ENCODE results near the gene DLX4. TPM values are rescaled to one million over a fixed set of nuclear protein-coding genes. Genes with fewer than 3 reads are reported as not detected.

The DLX4 gene
- total and polyA plus RNA-seq, 2 of the 4 experiments (the other 2 are of a cell fraction), result not detected

DNA sequence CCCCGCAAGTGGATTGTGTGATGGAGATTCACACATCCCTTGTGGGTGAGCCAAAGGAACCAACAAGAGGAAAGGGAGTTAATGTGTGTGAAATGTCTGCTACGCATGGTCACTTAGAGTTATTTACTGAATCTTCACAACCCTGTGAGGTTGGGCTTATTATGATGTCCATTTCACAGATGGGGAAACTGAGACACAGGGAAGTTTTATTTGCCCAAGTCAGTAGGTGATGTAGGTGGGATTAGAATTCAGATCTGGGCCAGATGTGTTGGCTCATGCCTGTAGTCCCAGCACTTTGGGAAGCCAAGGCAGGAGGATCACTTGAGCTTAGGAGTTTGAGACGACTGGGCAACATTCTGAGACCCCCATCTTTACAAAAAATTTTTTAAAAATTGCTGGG is 11.6 kb upstream of the DLX4 start:
- TF ChIP-seq, protein P1, sequence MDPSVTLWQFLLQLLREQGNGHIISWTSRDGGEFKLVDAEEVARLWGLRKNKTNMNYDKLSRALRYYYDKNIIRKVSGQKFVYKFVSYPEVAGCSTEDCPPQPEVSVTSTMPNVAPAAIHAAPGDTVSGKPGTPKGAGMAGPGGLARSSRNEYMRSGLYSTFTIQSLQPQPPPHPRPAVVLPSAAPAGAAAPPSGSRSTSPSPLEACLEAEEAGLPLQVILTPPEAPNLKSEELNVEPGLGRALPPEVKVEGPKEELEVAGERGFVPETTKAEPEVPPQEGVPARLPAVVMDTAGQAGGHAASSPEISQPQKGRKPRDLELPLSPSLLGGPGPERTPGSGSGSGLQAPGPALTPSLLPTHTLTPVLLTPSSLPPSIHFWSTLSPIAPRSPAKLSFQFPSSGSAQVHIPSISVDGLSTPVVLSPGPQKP (IDR thresholded peaks at IDR 0.05; ENCODE audit: borderline replicate concordance, low read depth, low read length), result no peak
- TF ChIP-seq BHLHE40 (IDR thresholded peaks at IDR 0.05; ENCODE audit: low read depth, low read length), result no peak
- no peak overlapping the region for H3K4me3 ChIP-seq (ENCODE audit: insufficient read depth, low read depth, low read length)
- no peak for DNase-seq
- H3K27me3 ChIP-seq (ENCODE audit: control insufficient read depth, insufficient read depth, low read length), result peaks cover 52% of the 10 kb centered on the region
- dilution Hi-C loops (cut with HindIII; ENCODE audit: low sequenced_read_pairs, unreplicated experiment) (no loop called here), in situ Hi-C loops (cut with MboI; ENCODE audit: low sequenced_read_pairs) (no loop called here), intact Hi-C loops (cut with micrococcal nuclease) (no loop called here)
- H2AFZ ChIP-seq (replicated peaks; ENCODE audit: low read length, poor library complexity), result no peak overlapping the region
- H3K14ac ChIP-seq (replicated peaks; ENCODE audit: low read depth, low read length), result no peak overlapping the region
- H3K4me1 ChIP-seq (ENCODE audit: control insufficient read depth, insufficient read depth, low read length), result no peaks in the 10 kb centered on the region
- no peak overlapping the region for H2BK20ac ChIP-seq (ENCODE audit: low read depth, low read length)
- no peak for ATAC-seq (ENCODE audit: low read depth)
- H3K9me1 ChIP-seq (ENCODE audit: insufficient read depth, low read length), result 0 out of 2 replicates have a peak, but pooled peaks cover 6% of the 10 kb centered on the region
- WGBS, 2 experiments (ENCODE audit: extremely low coverage in 2 of 2, insufficient read length in 1 of 2), result 33% methylated on average over 1 of the region's 3 CpGs; no CpG with 5 or more reads in 1 of the 2 experiments
- no peak overlapping the region for H2AK9ac ChIP-seq (replicated peaks; ENCODE audit: low read depth, low read length, poor library complexity)
- peaks cover 4% of the 10 kb centered on the region for H4K20me1 ChIP-seq (ENCODE audit: insufficient read depth, low read length)
- no peaks in the 10 kb centered on the region for H3K36me3 ChIP-seq (ENCODE audit: control insufficient read depth, insufficient read depth, low read length)
- H4K5ac ChIP-seq (ENCODE audit: low read depth, low read length), result no peak overlapping the region
- H4K91ac ChIP-seq (ENCODE audit: insufficient read depth, low read depth, low read length), result no peak overlapping the region
- no peak overlapping the region for H3K9ac ChIP-seq (ENCODE audit: low read depth, low read length)
- no peak overlapping the region for H3K4ac ChIP-seq (ENCODE audit: low read depth, low read length)
- no peak overlapping the region for H3K23ac ChIP-seq (ENCODE audit: low read depth, low read length)
- H4K8ac ChIP-seq (ENCODE audit: low read depth in 2 of 2, low read length in 2 of 2), result no peak overlapping the region
- H2BK5ac ChIP-seq (ENCODE audit: low read depth, low read length, poor library complexity, severe bottlenecking), result no peak overlapping the region
- H3K56ac ChIP-seq (ENCODE audit: extremely low read depth, insufficient read depth, low read length), result no peak overlapping the region
- no peak overlapping the region for H2BK120ac ChIP-seq (ENCODE audit: low read depth, low read length)
- H3K18ac ChIP-seq (ENCODE audit: low read depth, low read length), result no peak overlapping the region
- no peak overlapping the region for H3K27ac ChIP-seq (ENCODE audit: insufficient read depth, low read length)
- H3K79me1 ChIP-seq (ENCODE audit: low read depth in 1 of 2, low read length in 2 of 2), result no peaks in the 10 kb centered on the region
- no peak overlapping the region for H2AK5ac ChIP-seq (ENCODE audit: low read depth, low read length)
- H3K9me3 ChIP-seq (ENCODE audit: control insufficient read depth, insufficient read depth, low read length), result no peaks in the 10 kb centered on the region
- CTCF ChIA-PET, result no interaction called here
- POLR2A ChIA-PET (ENCODE audit: unreplicated experiment), result no interaction called here
- H3K4me2 ChIP-seq (ENCODE audit: low read depth, low read length), result no peak overlapping the region
- H2BK15ac ChIP-seq (ENCODE audit: low read depth, low read length), result no peak overlapping the region
- no TSS peak for BruUV-seq (replicated peaks)

Measured in IMR-90 (cell line).